HEK293T (cell line): ENCODE data around the gene KAT2B.

Source experiments
- CTCF ChIA-PET: fragments of 350-600 bp; formaldehyde crosslinking; extraction: SDS; loops from one replicate; lab custom pipeline; 2021; ENCODE audit warnings: antibody characterized with exemption, inconsistent platforms; lab: Yijun Ruan, JAX
- POLR2A ChIA-PET: fragments of 350-600 bp; formaldehyde crosslinking; extraction: SDS; loops from one replicate; lab custom pipeline; 2020; ENCODE audit warnings: antibody characterized with exemption, inconsistent platforms; lab: Yijun Ruan, JAX
- DNase-seq: peaks from one replicate; pipeline ENCODE4 v3.0.0; 2012; ENCODE audit warnings: mixed read lengths; ENCODE audit errors: extremely low spot score
- ARNT ChIP-seq: fragments of 450-650 bp; IDR thresholded peaks from 2 replicates; pipeline ENCODE4 v1.6.1; 2017; ENCODE audit warnings: mild to moderate bottlenecking
- BHLHE40 ChIP-seq: fragments of 450-650 bp; IDR thresholded peaks from 2 replicates; pipeline ENCODE4 v1.6.1; 2016; ENCODE audit warnings: mild to moderate bottlenecking, moderate library complexity, borderline replicate concordance
- CTBP1 ChIP-seq: fragments of 450-650 bp; IDR thresholded peaks from 2 replicates; pipeline ENCODE4 v1.6.1; 2016; ENCODE audit warnings: borderline replicate concordance
- ELF4 ChIP-seq: fragments of 450-650 bp; IDR thresholded peaks from 2 replicates; pipeline ENCODE4 v1.6.1; 2017; ENCODE audit warnings: antibody characterized with exemption
- FOXA1 ChIP-seq: fragments of 450-650 bp; IDR thresholded peaks from 2 replicates; pipeline ENCODE4 v1.6.1; 2016; ENCODE audit warnings: mild to moderate bottlenecking
- FOXK2 ChIP-seq: fragments of 450-650 bp; IDR thresholded peaks from 2 replicates; pipeline ENCODE4 v1.6.1; 2016; ENCODE audit warnings: mild to moderate bottlenecking
- FOXM1 ChIP-seq: fragments of 450-650 bp; IDR thresholded peaks from 2 replicates; pipeline ENCODE4 v1.6.1; 2017; ENCODE audit warnings: mild to moderate bottlenecking, borderline replicate concordance
- HDGF ChIP-seq: fragments of 450-650 bp; IDR thresholded peaks from 2 replicates; pipeline ENCODE4 v1.6.1; 2017; ENCODE audit warnings: antibody characterized with exemption, borderline replicate concordance
- L3MBTL2 ChIP-seq: fragments of 450-650 bp; conservative IDR thresholded peaks from 2 replicates; pipeline ENCODE4 v1.6.1; 2016; ENCODE audit warnings: mild to moderate bottlenecking
- LEF1 ChIP-seq: fragments of 450-650 bp; IDR thresholded peaks from 2 replicates; pipeline ENCODE4 v1.6.1; 2017; ENCODE audit warnings: mild to moderate bottlenecking, borderline replicate concordance
- NFRKB ChIP-seq: fragments of 450-650 bp; IDR thresholded peaks from 2 replicates; pipeline ENCODE4 v1.6.1; 2016; ENCODE audit warnings: mild to moderate bottlenecking, moderate library complexity
- PKNOX1 ChIP-seq: fragments of 450-650 bp; IDR thresholded peaks from 2 replicates; pipeline ENCODE4 v1.6.1; 2016
- SP1 ChIP-seq: fragments of 450-650 bp; IDR thresholded peaks from 2 replicates; pipeline ENCODE4 v1.6.1; 2017
- SUZ12 ChIP-seq: fragments of 450-650 bp; IDR thresholded peaks from 2 replicates; pipeline ENCODE4 v1.6.1; 2016; ENCODE audit warnings: mild to moderate bottlenecking
- TARDBP ChIP-seq: fragments of 450-650 bp; IDR thresholded peaks from 2 replicates; pipeline ENCODE4 v1.6.1; 2016
- ZNF384 ChIP-seq: fragments of 450-650 bp; IDR thresholded peaks from 2 replicates; pipeline ENCODE4 v1.6.1; 2016

Gene KAT2B

GRCh38 chr3:20091331-20092047 is 51.2 kb downstream of the KAT2B start:
- ChIA-PET POLR2A (no interaction called here), CTCF (no interaction called here)
- DNase-seq = no peak
- no peak for TF ChIP-seq PKNOX1
- no peak for TF ChIP-seq SP1
- no peak for TF ChIP-seq FOXK2
- no peak for TF ChIP-seq L3MBTL2
- no peak for TF ChIP-seq ELF4
- no peak for TF ChIP-seq SUZ12
- no peak for TF ChIP-seq NFRKB
- no peak for TF ChIP-seq FOXA1
- TF ChIP-seq CTBP1 = no peak
- no peak for TF ChIP-seq BHLHE40
- no peak for TF ChIP-seq FOXM1
- TF ChIP-seq HDGF = no peak
- TF ChIP-seq LEF1 = no peak
- no peak for TF ChIP-seq TARDBP
- TF ChIP-seq ARNT = no peak
- TF ChIP-seq ZNF384 = no peak

- ChIA-PET POLR2A (no interaction called here), CTCF (no interaction called here)
- DNase-seq = no peak
- TF ChIP-seq L3MBTL2 (no peak), SUZ12 (no peak), ELF4 (no peak), FOXA1 (no peak), PKNOX1 (no peak), LEF1 (no peak), FOXK2 (no peak), ARNT (no peak), ZNF384 (no peak)
These were observed 55.2 kb downstream of the KAT2B start for GRCh38 chr3:20095470-20095869.

- TF ChIP-seq BHLHE40 = no peak
- TF ChIP-seq LEF1 = no peak
- TF ChIP-seq ELF4 = no peak
- no peak for TF ChIP-seq HDGF
- no peak for TF ChIP-seq FOXM1
- TF ChIP-seq ARNT = no peak
- TF ChIP-seq L3MBTL2 = no peak
- no peak for TF ChIP-seq FOXA1
These were observed 56.0 kb downstream of the KAT2B start for GRCh38 chr3:20096135-20096685.

GRCh38 chr3:20097015-20097414 is 56.8 kb downstream of the KAT2B start:
- CTCF ChIA-PET = no interaction called here
- no peak for TF ChIP-seq PKNOX1
- no peak for TF ChIP-seq BHLHE40
- no peak for TF ChIP-seq TARDBP
- no peak for TF ChIP-seq ZNF384
- no peak for TF ChIP-seq SP1
- no peak for TF ChIP-seq ARNT
- no peak for TF ChIP-seq FOXK2
- no peak for TF ChIP-seq SUZ12
- TF ChIP-seq CTBP1 = no peak
- no peak for TF ChIP-seq FOXM1
- POLR2A ChIA-PET = interaction anchor here (0.7 kb wide), 1 partner anchor 89 kb away, joined by 4 read pairs; the partner anchor contains the start of gene SGO1
- DNase-seq = no peak

More at GRCh38 chr3:20096135-20096685, 56.0 kb downstream of the KAT2B start:
- no peak for DNase-seq
- ChIA-PET POLR2A (no interaction called here), CTCF (no interaction called here)

GRCh38 chr3:20099060-20099459 is 58.8 kb downstream of the KAT2B start:
- TF ChIP-seq NFRKB = no peak
- TF ChIP-seq L3MBTL2 = no peak
- TF ChIP-seq LEF1 = no peak
- TF ChIP-seq SP1 = no peak
- no peak for TF ChIP-seq ZNF384
- TF ChIP-seq FOXM1 = no peak
- TF ChIP-seq CTBP1 = no peak
- no peak for TF ChIP-seq BHLHE40
- TF ChIP-seq FOXA1 = no peak
- no peak for TF ChIP-seq HDGF
- TF ChIP-seq ELF4 = no peak
- no peak for TF ChIP-seq TARDBP
- TF ChIP-seq SUZ12 = no peak
- no peak for TF ChIP-seq FOXK2
- no peak for TF ChIP-seq PKNOX1
- no peak for TF ChIP-seq ARNT
- ChIA-PET POLR2A (no interaction called here), CTCF (no interaction called here)
- DNase-seq = no peak
